ENCODE data around the gene GLIS1.

Gene GLIS1

DNA sequence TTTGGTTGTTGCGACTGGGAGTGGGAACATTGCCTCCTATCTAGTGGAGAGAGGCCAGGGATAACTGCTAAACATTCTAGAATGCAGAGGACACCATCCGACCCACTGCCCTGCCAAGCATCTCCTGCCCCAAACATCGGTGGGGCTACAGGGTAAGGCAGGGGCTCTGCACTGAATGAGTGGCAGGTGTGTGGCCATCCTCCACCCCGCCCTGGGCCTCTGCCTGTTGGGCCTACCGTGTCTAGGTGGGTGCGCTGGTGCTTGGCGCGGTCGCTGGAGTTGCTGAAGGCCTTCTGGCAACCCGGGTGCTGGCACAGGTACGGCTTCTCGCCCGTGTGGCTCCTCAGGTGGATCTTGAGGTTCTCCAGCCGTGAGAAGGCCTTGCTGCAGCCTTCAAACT lies 209.4 kb downstream of the GLIS1 start:
- no peak for DNase-seq (ENCODE audit: low spot score)

DNA sequence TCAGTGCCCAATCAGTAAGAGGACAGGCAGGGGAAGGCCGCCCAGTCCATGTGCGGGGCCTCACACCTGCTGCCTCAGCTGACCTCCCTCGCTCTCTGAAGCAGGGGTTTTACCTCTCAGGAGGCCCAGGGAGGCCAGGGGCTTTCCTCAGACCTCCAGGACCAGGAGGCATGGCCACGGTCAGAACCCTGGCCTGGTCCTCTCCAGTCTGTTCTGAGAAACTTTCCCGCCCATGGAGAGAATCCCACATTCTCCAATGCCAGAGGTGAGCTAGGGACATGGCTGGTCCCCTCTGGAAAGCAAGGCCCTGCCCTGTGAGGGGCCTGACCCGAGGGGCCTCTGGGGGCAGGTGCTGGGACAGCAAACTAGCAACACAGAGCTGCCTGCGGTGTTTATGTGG lies 211.6 kb downstream of the GLIS1 start:
- no peak for DNase-seq (ENCODE audit: low spot score)

DNA sequence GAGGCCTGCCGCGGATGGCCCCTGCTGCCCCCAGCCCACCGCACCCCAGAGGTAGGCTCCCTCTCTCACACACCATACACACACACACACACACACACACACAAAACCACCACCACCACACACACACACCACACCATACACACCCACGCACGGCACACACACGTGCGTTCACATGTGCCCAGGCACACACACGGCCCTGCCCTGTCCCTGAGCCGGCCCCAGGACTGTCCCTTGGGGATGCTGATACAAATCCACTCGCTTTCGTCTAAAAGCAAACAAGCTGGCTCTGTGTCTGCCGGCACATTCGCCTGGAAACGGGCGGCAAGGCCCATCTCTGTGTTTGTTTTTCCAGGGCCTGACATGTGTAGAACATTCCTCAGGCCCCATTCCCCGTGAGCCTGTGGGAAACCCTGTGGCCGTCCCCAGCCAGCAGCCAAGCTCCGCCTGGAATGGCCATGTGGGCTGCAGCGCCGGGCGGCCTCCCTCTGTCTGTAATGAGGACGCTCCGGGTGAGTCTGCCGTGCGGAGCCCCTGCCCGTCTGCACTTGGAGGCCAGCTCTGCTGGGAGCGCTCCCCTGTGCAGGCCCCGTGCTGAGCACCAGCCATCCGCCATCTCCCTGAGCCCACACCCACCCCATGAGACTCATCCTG lies 212.4 kb downstream of the GLIS1 start:
- no peak for DNase-seq (ENCODE audit: low spot score)

DNA sequence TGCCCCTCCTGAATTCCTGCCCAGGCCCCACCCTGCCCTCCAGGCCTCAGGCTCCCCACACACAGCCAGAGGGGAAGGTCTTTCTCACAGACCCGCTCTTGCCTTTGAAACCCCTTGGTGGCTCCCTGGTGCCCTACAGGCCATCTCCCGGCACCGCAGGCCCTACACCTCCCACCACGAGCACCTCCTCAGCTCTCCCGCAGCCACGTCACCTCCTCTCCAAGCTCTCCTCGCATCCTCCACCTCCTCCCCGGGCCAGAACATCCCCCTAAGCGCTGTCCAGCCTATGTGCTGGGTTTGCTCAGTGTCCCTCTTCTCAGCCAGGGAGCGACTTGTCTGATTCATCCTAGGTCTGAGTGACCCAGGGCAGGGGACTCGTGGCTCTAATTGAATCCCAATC lies 213.4 kb downstream of the GLIS1 start:
- DNase-seq (ENCODE audit: low spot score) = no peak

DNA sequence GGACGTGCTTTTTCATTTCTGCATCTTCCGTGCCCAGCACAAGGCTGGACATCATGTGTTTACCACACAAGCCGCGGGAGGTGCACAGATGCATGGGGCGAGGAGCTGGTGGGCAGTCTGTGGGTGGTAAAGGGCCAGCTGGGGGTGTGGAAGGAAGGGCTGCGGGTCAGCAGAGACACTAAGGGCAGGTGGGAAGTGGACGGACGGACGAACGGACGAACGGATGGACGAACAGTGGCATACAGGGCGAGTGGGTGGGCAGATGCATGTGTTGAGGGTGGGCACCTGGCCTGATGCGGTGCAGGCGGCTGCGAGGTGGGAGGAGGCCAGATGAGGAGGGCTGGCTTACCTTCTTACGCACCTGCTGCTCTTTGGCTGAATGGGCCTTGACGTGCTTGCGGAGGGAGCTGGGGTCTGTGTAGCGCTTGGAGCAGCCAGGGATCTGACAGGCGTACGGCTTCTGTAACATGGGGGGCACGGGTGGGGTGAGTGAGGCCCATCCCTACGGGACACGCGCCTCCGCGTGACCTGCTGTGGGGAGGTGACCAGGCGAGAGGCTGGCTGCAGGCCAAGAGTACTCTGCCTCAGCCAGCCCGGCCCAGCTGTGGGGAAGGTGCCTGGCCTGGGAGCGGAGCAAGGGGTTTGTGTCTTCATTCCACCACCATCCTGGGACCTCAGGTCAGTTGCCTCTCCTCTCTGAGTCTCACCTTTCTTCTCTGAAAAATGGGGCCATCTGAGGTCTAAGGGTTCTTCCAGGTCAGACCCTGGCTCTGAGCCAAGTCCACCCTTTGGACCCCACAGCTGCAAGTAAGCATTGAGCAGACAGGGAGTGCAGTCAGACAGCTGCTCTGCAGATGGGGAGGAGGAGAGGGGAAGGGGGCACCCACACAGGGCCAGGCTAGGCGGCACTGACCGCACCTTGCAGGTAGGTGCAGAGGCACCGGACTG lies 214.3 kb downstream of the GLIS1 start:
- peak; percentile 13 for DNase-seq (ENCODE audit: low spot score)

DNA sequence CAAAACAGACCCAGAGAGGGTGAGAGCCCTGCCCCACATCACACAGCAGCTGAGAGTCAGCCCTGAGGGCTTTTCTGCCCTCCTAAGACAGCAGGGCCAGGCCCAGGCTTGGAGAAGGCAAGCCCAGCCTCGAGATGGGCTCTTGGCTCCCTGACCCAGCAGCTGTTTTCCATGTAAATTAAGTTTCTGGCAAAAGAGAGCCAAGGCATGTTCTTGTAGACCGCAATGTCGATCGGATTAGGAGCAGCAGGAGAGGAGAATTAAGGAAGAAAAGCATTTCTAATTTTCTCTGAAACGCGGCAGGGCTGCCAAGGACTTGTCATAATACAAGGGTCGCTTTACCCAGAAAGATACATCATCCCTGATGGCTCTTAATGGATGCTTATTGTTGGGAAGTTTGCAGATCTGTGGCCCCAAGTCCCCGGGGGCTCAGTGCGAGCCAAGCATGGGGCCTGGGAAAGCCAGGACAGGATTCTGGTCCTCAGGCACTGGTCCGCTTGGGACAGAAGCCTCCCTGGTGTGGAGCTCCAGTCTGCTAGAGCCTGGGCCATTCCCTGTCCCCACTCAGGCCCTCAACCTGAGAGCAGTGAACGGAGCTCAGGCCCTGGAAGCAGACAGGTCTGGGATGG lies 216.9 kb downstream of the GLIS1 start:
- DNase-seq (ENCODE audit: low spot score) = no peak

DNA sequence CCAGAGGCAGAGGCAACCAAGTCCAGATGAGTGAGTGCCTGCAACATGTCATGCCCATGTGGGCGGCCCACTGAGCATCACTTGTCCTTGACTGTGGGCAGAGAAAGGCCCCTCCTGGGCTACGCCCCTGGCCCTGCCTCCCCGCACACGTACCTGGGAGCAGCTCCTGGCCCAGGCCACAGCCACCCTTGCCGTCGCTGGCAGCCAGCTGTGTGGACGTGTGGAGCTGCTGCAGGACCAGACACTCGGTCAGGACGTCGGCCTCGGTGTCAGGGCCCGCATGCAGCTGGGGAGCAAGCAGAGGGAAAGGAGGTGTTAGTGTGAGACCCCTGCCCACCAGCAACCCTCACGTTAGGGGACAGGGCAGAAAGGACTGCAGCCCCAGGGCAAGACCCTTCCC lies 218.5 kb downstream of the GLIS1 start:
- no peak for DNase-seq (ENCODE audit: low spot score)

DNA sequence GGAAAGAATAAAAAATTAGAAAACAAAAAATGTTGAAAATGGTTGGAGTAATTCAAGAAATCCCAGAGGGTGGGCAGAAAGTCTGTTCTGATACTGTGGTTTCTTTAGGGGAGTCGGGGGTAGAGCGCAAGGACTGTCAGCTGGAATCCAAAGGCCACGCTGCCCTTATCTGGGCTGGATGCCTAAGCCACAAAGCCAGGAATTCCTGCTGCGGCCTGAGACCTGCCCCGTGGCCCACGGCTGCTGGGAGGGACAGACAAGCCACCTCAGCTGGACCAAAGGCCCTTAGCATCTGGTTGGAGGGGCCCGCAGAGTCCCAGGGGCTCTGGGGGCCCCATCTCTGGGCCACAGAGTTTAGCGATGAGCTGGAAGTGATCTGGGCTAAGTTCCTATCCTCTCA lies 219.5 kb downstream of the GLIS1 start:
- no peak for DNase-seq (ENCODE audit: low spot score)

DNA sequence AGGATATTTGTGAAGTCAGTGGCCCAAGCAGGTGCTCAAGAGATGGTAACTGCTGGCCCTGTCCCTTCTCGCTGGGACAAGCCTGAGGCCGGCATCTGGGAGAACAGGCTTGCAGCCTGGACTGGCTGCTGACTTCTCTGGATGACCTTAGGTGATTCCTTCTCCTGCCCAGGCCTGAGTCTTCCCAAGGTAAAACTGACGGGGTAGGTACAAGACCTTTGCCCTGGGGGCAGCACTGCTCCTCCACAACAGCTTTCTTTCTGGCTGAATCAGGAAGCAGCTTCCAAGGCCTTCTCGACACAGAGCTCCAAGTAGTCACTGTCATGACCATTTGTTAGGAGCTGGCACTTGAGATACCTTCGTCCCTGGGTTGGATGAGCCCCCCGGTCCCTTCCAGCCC lies 220.2 kb downstream of the GLIS1 start:
- DNase-seq (ENCODE audit: low spot score) = no peak

DNA sequence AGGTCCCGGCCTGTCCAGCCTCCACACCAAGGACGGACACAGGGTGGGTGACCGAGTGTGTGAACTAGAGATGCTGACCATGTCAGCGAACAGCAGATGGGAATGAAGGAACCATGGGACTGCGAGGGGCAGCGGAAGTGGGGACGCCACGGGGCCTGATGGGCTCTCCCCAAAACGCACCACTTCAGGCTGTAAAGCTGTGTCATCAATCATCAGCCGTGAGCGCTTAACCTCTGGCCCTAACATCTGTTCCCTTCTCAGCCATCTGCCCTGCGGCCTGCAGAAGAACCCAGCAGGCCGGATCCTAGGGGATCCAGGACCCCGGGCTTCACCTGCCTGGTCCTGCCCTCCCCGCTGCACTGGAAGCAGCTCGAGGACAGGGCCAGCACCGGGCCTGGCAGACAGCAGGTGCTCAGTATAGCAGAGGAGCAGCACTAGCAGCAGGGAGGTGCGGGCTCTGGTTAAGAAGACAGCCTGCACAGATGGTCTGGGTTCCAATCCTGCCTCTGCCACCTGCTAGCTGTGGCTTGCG lies 221.1 kb downstream of the GLIS1 start:
- no peak for DNase-seq (ENCODE audit: low spot score)

DNA sequence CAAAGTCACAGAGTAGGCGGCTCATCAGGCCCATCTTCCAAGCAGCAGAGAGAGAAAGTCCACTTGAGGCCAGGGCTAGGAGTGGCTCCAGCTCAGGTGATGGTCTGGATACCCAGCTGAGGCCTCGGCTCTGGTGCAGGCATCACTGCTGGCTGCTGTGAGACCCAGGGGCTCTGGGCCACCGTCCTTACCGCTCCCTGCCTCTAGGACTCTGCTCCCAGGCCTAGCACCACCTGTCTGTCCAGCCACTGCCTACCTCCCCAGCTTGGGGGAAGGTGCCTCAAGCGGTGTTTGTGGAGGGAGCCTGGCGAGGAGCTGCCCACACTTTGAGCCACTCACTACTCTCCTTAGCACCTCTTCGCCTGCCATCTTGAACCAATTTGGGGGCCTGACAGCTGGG lies 221.9 kb downstream of the GLIS1 start:
- no peak for DNase-seq (ENCODE audit: low spot score)

DNA sequence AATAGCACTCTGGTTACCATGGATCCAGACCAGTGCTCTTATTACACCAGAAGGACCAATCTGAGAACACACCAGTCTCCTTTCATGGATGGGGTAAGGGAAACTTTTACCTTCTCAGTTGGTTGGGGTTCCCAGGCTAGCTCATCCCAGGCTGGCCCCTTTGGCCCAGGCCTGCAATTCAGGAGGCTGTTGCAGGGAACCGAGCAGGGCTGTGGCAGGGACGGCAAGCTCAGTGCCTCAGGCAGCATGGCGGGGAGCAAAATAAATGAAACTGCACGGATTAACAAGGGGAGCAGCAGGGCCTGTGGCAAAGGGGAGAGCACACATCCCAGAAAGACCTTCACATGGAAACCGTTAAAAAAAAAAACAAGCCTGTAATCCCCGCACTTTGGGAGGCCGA lies 222.8 kb downstream of the GLIS1 start:
- no peak for DNase-seq (ENCODE audit: low spot score)

DNA sequence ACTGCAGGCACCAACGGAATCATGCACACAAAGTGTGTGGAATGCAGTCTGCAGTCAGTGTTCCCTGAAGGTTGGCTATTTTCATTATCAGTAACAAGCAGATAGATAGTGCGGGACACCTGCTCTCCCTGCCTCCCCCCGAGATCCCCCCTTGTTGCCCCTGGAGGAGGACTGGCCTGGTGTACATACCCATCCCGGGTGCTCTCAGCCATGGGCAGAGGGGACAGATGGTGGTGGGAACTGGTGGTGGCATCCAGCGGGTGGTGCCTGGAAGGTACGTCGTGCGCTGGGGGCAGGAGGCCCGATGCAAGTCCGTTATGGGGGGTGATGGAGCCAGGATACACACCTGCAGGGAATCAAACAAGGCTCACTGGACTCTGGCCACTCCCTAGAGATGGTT lies 224.5 kb downstream of the GLIS1 start:
- DNase-seq (ENCODE audit: low spot score) = no peak

DNA sequence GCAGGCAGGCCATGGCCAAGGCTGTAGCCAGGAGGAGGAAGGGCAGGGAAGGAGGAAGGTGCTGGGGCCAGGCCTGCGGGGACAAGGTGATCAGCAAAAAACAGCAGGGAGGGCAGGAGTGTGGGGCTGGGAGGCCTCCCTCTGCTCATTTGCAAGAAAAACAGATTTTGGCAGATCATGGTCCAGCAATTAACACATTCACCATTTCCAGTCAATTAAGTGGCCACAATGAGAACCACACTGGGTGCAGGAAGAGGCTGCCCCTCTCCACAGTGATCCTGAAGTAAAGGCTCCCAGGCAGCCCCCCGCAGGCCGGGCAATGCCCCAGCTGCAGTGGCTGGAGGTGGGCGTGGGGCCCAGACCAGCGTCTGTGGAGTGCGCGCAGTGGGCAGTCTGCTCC lies 225.1 kb downstream of the GLIS1 start:
- no peak for DNase-seq (ENCODE audit: low spot score)

DNA sequence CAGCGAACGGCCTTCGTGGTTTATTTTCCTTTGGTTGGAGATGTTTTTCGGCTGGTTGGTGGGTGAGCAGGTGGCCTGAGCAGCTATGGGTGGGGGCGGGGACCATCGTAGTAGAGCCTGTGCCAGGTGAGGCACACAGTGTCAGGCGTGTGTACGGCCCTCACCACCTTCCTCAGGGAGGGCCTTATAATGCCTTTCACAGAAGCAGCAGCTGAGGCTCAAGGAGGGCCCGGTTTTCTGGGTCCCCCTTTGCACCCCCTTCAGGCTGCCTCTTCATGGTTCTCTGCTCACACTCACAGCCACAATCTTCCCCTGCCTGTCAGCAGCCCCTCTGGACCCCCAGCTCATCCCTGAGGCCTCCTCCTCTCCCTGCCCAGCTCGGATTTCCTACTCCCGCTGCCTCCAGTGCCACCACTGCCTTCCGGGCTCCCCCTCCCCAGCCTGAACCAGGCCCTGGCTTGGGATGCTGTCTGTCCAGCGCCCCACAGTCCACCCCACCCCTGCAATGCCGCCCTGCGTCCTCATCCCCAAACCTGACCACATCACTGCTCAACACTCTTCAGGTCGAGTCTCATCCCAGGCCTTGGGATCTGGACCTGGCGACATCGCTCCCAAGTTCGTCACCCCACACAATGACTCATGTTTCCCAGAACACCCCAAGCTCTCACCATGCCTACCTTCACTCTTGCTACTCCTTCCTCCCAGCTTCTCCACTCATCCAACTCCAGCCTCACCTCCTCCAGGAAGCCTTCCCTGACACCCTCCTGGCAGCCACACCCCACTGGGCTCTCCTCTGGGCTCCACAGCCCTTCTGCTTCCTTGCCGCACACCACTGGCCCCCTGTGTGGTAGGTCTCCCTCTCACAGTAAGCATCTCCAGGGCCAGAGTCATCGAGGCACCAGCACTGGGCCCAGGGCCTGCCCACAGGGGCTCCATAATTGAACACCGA lies 225.9 kb downstream of the GLIS1 start:
- DNase-seq (ENCODE audit: low spot score) = no peak

DNA sequence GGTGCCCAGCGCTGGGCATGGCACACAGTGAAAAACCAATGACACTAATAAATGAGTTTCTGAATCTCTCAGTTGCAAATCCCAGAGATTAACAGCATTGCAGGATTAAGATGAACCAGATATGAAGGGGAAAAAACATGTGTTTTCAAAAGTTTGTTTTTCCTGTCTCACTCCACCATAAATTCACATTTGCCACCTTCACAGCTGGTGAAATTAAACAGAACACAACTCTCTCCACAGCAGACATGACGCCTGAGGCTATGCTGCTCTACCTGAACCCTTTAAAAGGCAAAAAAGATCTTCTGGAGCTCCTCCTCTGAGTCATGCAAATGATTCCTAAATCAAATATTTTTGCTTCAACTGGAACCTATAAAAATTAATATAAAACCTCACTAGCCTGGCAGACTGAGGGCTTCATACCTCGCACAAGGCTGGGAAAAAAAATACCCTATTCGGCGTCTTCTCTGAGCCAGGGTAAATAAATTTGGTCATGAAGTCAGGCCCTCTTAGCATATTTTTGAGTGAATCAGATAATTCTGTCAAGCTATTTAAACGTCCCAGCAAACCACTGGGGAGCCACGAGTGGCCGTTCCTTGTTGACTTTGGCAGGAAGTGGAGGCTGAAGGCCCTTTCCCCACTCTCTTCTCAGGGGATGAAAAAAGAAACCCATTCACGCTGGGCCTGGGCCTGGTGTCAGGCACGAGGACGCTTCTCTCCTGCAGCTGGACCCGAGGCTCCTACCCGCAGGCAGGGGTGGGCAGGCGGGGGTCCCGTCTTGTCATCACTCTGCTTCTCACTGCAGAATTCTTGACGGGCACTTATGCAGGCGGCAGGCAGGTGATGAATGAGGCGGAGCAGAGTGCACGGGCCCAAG lies 226.8 kb downstream of the GLIS1 start:
- DNase-seq (ENCODE audit: low spot score) = no peak

DNA sequence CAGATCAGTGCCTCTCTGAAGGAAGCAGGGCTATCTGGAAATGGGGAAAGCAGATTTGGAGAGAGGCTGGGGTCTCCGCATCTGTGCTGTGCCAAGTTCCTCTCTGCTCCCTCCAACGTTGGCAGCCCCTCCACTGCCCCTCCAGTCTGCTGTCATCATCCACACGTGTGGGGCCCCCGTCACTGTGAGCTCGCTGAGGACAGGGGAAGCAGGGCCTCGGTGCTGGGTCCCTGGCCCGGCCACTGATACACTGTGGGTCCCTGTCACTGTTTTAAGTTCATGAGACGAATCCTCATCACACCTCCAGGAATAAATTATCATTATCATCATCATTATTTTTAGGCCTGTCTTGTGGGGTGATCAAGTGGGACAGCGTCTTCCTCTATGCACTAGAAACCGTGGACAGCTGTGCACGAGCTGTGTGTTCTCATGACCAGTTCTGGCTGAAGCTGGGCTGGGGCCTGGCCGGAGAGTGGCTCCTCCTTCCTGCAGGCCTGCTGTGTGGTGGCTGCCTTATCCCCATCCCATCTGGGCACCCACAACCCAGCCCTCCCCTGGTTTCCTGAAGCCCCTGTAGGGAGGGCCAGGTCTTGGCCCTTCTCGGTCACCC lies 227.5 kb downstream of the GLIS1 start:
- no peak for DNase-seq (ENCODE audit: low spot score)

DNA sequence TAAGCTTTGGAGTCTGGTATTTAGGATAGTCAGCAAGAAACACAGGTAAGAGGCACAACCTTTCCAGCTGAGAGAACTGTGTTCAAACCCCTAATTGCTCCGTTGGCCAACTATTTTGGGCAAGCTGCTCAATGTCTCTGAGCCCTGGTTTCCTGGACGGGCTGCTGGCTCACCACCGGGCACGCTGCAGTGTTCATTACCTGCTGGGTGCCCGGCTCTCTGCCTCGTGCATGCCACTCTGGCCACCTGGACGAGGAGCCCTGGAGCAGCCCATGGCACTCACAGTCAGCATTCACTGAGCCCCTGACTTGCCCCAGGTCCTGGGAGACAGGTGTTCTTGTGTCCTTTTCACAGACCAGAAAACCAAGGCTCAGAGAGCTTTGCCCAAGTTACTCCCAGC lies 228.7 kb downstream of the GLIS1 start:
- no peak for DNase-seq (ENCODE audit: low spot score)

DNA sequence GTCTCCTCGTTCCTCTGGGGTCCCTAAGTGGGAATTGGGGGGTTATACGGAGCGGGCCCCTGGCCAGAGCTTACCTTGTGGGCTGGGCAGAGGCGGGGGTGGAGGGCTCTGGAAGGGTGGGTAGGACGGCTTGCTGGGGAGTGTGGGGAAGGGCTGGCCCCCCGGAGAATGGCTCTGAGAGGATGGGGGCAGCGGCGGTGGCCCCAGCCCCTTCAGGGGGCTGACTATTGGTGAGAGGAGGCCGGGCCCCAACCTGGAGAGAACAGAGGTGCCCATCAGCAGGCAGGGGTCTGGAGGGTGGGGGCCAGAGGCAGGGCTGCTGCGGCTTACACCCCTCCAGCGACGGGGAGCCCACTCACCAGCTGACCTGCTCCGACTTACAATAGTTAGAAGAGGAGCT lies 229.2 kb downstream of the GLIS1 start:
- no peak for DNase-seq (ENCODE audit: low spot score)

DNA sequence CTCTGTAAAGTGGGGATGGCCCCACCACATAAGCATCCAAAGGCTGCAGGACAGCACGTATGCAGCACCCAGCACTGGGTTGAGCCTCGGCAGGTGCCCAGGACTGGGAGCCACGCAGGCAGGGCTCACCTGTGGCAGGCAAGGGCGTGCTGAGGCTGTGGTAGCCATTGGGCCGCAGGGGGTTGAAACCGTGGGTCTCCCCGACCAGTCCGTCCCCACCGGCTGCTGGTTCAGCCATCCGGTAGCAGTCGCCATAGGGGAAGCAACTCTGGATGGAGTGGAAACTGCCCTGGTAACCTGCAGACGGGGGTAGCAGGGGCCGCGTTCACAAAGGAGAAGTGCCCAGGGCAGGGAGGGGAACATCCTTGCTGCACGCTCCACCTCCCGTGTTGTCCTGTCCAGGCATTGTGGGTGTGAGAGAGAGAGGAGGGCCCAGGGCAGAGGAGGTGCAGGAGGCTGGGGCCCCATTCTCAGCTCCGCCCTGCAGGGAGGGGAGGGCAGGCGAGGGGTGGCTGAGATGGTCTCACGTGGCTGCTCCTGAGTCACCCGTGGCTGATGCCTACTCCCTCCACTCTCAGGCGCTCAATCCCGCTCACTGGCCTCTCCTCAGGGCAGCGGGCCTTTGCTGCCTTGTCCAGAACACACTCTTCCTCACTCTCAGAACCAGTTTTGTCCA lies 229.8 kb downstream of the GLIS1 start:
- DNase-seq (ENCODE audit: low spot score) = no peak
